HEK293T (cell line): ENCODE data around the gene PRR5.

ENCODE experiments used
- ARNT ChIP-seq: fragments of 450-650 bp; IDR thresholded peaks from 2 replicates; pipeline ENCODE4 v1.6.1; 2017; ENCODE audit warnings: mild to moderate bottlenecking
- BHLHE40 ChIP-seq: fragments of 450-650 bp; IDR thresholded peaks from 2 replicates; pipeline ENCODE4 v1.6.1; 2016; ENCODE audit warnings: mild to moderate bottlenecking, moderate library complexity, borderline replicate concordance
- CTBP1 ChIP-seq: fragments of 450-650 bp; IDR thresholded peaks from 2 replicates; pipeline ENCODE4 v1.6.1; 2016; ENCODE audit warnings: borderline replicate concordance
- ELF4 ChIP-seq: fragments of 450-650 bp; IDR thresholded peaks from 2 replicates; pipeline ENCODE4 v1.6.1; 2017; ENCODE audit warnings: antibody characterized with exemption
- FOXA1 ChIP-seq: fragments of 450-650 bp; IDR thresholded peaks from 2 replicates; pipeline ENCODE4 v1.6.1; 2016; ENCODE audit warnings: mild to moderate bottlenecking
- FOXK2 ChIP-seq: fragments of 450-650 bp; IDR thresholded peaks from 2 replicates; pipeline ENCODE4 v1.6.1; 2016; ENCODE audit warnings: mild to moderate bottlenecking
- FOXM1 ChIP-seq: fragments of 450-650 bp; IDR thresholded peaks from 2 replicates; pipeline ENCODE4 v1.6.1; 2017; ENCODE audit warnings: mild to moderate bottlenecking, borderline replicate concordance
- HDGF ChIP-seq: fragments of 450-650 bp; IDR thresholded peaks from 2 replicates; pipeline ENCODE4 v1.6.1; 2017; ENCODE audit warnings: antibody characterized with exemption, borderline replicate concordance
- L3MBTL2 ChIP-seq: fragments of 450-650 bp; conservative IDR thresholded peaks from 2 replicates; pipeline ENCODE4 v1.6.1; 2016; ENCODE audit warnings: mild to moderate bottlenecking
- LEF1 ChIP-seq: fragments of 450-650 bp; IDR thresholded peaks from 2 replicates; pipeline ENCODE4 v1.6.1; 2017; ENCODE audit warnings: mild to moderate bottlenecking, borderline replicate concordance
- SP1 ChIP-seq: fragments of 450-650 bp; IDR thresholded peaks from 2 replicates; pipeline ENCODE4 v1.6.1; 2017
- SUZ12 ChIP-seq: fragments of 450-650 bp; IDR thresholded peaks from 2 replicates; pipeline ENCODE4 v1.6.1; 2016; ENCODE audit warnings: mild to moderate bottlenecking
- TARDBP ChIP-seq: fragments of 450-650 bp; IDR thresholded peaks from 2 replicates; pipeline ENCODE4 v1.6.1; 2016
- ZNF384 ChIP-seq: fragments of 450-650 bp; IDR thresholded peaks from 2 replicates; pipeline ENCODE4 v1.6.1; 2016

GRCh38 chr22:44737406-44738346 lies 35.7 kb downstream of the PRR5 start:
- TF ChIP-seq FOXM1 (no peak), SP1 (no peak), ELF4 (no peak), SUZ12 (no peak), BHLHE40 (no peak), L3MBTL2 (no peak), TARDBP (no peak), LEF1 (no peak), ARNT (no peak), ZNF384 (no peak), FOXA1 (no peak), HDGF (no peak), FOXK2 (no peak), CTBP1 (no peak)
